Ectodermal cell (in vitro differentiated cells): ENCODE results near the gene HIP1R.

ENCODE experiments used
- H3K27ac ChIP-seq: 2 replicates; pipeline ENCODE4 v1.7.0; 2013; ENCODE audit warnings: mild to moderate bottlenecking, low read depth, low read length; ENCODE audit not compliant: insufficient read depth, poor library complexity, severe bottlenecking
- H3K27me3 ChIP-seq: 2 replicates; pipeline ENCODE4 v1.7.0; 2013; ENCODE audit warnings: mild to moderate bottlenecking, low read length; ENCODE audit not compliant: insufficient read depth, control insufficient read depth, poor library complexity, severe bottlenecking
- H3K36me3 ChIP-seq: one replicate; pipeline ENCODE4 v1.7.0; 2013; ENCODE audit warnings: low read length; ENCODE audit not compliant: control insufficient read depth, insufficient read depth
- H3K4me1 ChIP-seq: one replicate; pipeline ENCODE4 v1.7.0; 2013; ENCODE audit warnings: low read length; ENCODE audit not compliant: control insufficient read depth, insufficient read depth
- H3K4me3 ChIP-seq: 2 replicates; pipeline ENCODE4 v1.7.0; 2013; ENCODE audit warnings: low read depth, low read length, control low read depth; ENCODE audit not compliant: insufficient read depth
- H3K9me3 ChIP-seq: 2 replicates; pipeline ENCODE4 v1.7.0; 2013; ENCODE audit warnings: mild to moderate bottlenecking, low read length, moderate library complexity; ENCODE audit not compliant: control insufficient read depth
- WGBS, 2 experiments: methylation state at CpG; one replicate each; pipeline ENCODE4 v1.1.7; 2013; ENCODE audit warnings: missing lambda C conversion rate in 2 of 2; 5-methylcytosine and 5-hydroxymethylcytosine counted together

HIP1R gene

GRCh38 chr12:122876731-122877130 lies 41.5 kb downstream of the HIP1R start:
- Histone ChIP-seq H3K27ac (no peak overlapping the region), H3K36me3 (no peaks in the 10 kb centered on the region), H3K9me3 (no peaks in the 10 kb centered on the region), H3K4me1 (peaks cover 40% of the 10 kb centered on the region), H3K4me3 (no peak overlapping the region), H3K27me3 (peaks cover 97% of the 10 kb centered on the region)
- WGBS, 2 experiments = 89 to 91% methylated on average over 3 of the region's 3 CpGs

GRCh38 chr12:122878780-122879612 lies 43.7 kb downstream of the HIP1R start:
- H3K36me3 ChIP-seq = no peaks in the 10 kb centered on the region
- H3K4me3 ChIP-seq = no peak overlapping the region
- peaks cover 94% of the 10 kb centered on the region for H3K27me3 ChIP-seq
- no peaks in the 10 kb centered on the region for H3K9me3 ChIP-seq
- 84% methylated on average over 17 of the region's 17 CpGs for WGBS, 2 experiments
- H3K4me1 ChIP-seq = peaks cover 18% of the 10 kb centered on the region
- H3K27ac ChIP-seq = no peak overlapping the region

GRCh38 chr12:122880155-122880667 lies 45.0 kb downstream of the HIP1R start:
- Histone ChIP-seq H3K27ac (no peak overlapping the region), H3K4me3 (no peak overlapping the region), H3K4me1 (peaks cover 14% of the 10 kb centered on the region), H3K27me3 (peaks cover 82% of the 10 kb centered on the region), H3K9me3 (no peaks in the 10 kb centered on the region), H3K36me3 (no peaks in the 10 kb centered on the region)
- WGBS, 2 experiments = 75 to 82% methylated on average over 10 of the region's 10 CpGs

GRCh38 chr12:122880668-122881067 lies 45.4 kb downstream of the HIP1R start:
- Histone ChIP-seq H3K4me1 (peaks cover 14% of the 10 kb centered on the region), H3K27ac (no peak overlapping the region), H3K9me3 (no peaks in the 10 kb centered on the region), H3K36me3 (no peaks in the 10 kb centered on the region), H3K4me3 (no peak overlapping the region), H3K27me3 (peaks cover 77% of the 10 kb centered on the region)
- 26 to 30% methylated on average over 8 of the region's 8 CpGs for WGBS, 2 experiments

- H3K9me3 ChIP-seq = no peaks in the 10 kb centered on the region
- 95% methylated on average over 11 of the region's 11 CpGs for WGBS, 2 experiments
- peaks cover 54% of the 10 kb centered on the region for H3K27me3 ChIP-seq
- peaks cover 22% of the 10 kb centered on the region for H3K4me1 ChIP-seq
- H3K4me3 ChIP-seq = no peak overlapping the region
- no peaks in the 10 kb centered on the region for H3K36me3 ChIP-seq
- no peak overlapping the region for H3K27ac ChIP-seq
Observed at GRCh38 chr12:122882908-122883558, 47.8 kb downstream of the HIP1R start.

- H3K27me3 ChIP-seq = peaks cover 42% of the 10 kb centered on the region
- no peaks in the 10 kb centered on the region for H3K9me3 ChIP-seq
- 91 to 94% methylated on average over 6 of the region's 6 CpGs for WGBS, 2 experiments
- H3K4me3 ChIP-seq = no peak overlapping the region
- H3K27ac ChIP-seq = no peak overlapping the region
- peaks cover 31% of the 10 kb centered on the region for H3K4me1 ChIP-seq
- H3K36me3 ChIP-seq = no peaks in the 10 kb centered on the region
Observed at GRCh38 chr12:122884091-122884826, 49.0 kb downstream of the HIP1R start.

- Histone ChIP-seq H3K4me3 (no peak overlapping the region), H3K27ac (no peak overlapping the region), H3K9me3 (no peaks in the 10 kb centered on the region), H3K36me3 (no peaks in the 10 kb centered on the region), H3K4me1 (peaks cover 31% of the 10 kb centered on the region), H3K27me3 (peaks cover 36% of the 10 kb centered on the region)
- WGBS, 2 experiments = 100% methylated on average over 1 to 2 of the region's 4 CpGs
Observed at GRCh38 chr12:122884860-122885259, 49.6 kb downstream of the HIP1R start.

GRCh38 chr12:122886161-122886560 lies 50.9 kb downstream of the HIP1R start:
- Histone ChIP-seq H3K27ac (no peak overlapping the region), H3K4me1 (peaks cover 20% of the 10 kb centered on the region), H3K4me3 (no peak overlapping the region), H3K36me3 (no peaks in the 10 kb centered on the region), H3K9me3 (no peaks in the 10 kb centered on the region), H3K27me3 (peaks cover 23% of the 10 kb centered on the region)
- WGBS, 2 experiments = 91% methylated on average over 8 of the region's 8 CpGs

- Histone ChIP-seq H3K27ac (no peak overlapping the region), H3K9me3 (no peaks in the 10 kb centered on the region), H3K36me3 (no peaks in the 10 kb centered on the region), H3K4me1 (peaks cover 26% of the 10 kb centered on the region), H3K4me3 (no peak overlapping the region), H3K27me3 (peaks cover 15% of the 10 kb centered on the region)
- 73 to 76% methylated on average over 10 of the region's 10 CpGs for WGBS, 2 experiments
Observed at GRCh38 chr12:122886851-122887818, 51.9 kb downstream of the HIP1R start.
